H1 (cell line): ENCODE data around the gene XKR8. TPM values are rescaled to one million over a fixed set of nuclear protein-coding genes. Genes with fewer than 3 reads are reported as not detected.

Experiments
- CBX8 ChIP-seq: fragments of 300-800, 300-1000 bp; sonication (generic); IDR thresholded peaks from 2 replicates; pipeline ENCODE4 v1.7.1; 2016; ENCODE audit warnings: low read depth, low read length, borderline replicate concordance
- CEBPB ChIP-seq: IDR thresholded peaks from 2 replicates; pipeline ENCODE4 v1.6.1; 2012; ENCODE audit warnings: low read depth, low read length
- EGR1 ChIP-seq: IDR thresholded peaks from 2 replicates; pipeline ENCODE4 v1.6.1; 2011; ENCODE audit warnings: low read depth, low read length, borderline replicate concordance
- EZH2 ChIP-seq: fragments of 200-600 bp; sonication (generic); IDR thresholded peaks from 2 replicates; pipeline ENCODE4 v1.7.1; 2012; ENCODE audit warnings: low read depth, mild to moderate bottlenecking, moderate library complexity, low read length, inconsistent platforms; ENCODE audit not compliant: severe bottlenecking
- GTF2F1 ChIP-seq: IDR thresholded peaks from 2 replicates; pipeline ENCODE4 v1.6.1; 2012; ENCODE audit warnings: low read depth, low read length, improper control_type of control experiment, borderline replicate concordance
- KDM1A ChIP-seq: fragments of 200-600, 300-600 bp; sonication (generic); IDR thresholded peaks from 2 replicates; pipeline ENCODE4 v1.7.1; 2016; ENCODE audit warnings: mild to moderate bottlenecking, low read length, borderline replicate concordance
- MAFK ChIP-seq: IDR thresholded peaks from 2 replicates; pipeline ENCODE4 v1.6.1; 2012; ENCODE audit warnings: low read depth, mild to moderate bottlenecking, improper control_type of control experiment, low read length
- RFX5 ChIP-seq: IDR thresholded peaks from 2 replicates; pipeline ENCODE4 v1.6.1; 2011; ENCODE audit warnings: low read depth, low read length, improper control_type of control experiment, borderline replicate concordance
- TEAD4 ChIP-seq: IDR thresholded peaks from 2 replicates; pipeline ENCODE4 v1.6.1; 2012; ENCODE audit warnings: low read depth, low read length, inconsistent platforms, mixed read lengths
- polyA plus RNA-seq, 7 experiments: library from polyadenylated mRNA; depleted of rRNA in 3 of 7; stranded (reverse) in 5 of 7; unstranded in 2 of 7; fragments of >200 nt in 5 of 7; fragments of 200-250 nt in 2 of 7; gene quantifications; 1 replicate in 5 of 7; 2 replicates in 1 of 7; 4 replicates in 1 of 7; pipeline versions ENCODE4 v1.2.1 to v1.2.3, GENCODE V29; 2011 to 2013; ENCODE audit warnings: missing spikeins in 2 of 7, mixed read lengths in 2 of 7
- total RNA-seq: library from RNA; stranded (reverse); fragmentation: NEBNext Ultra II Directional; extraction: Animal tissue kit (Norgen Biotek cat#: 25700); gene quantifications from 2 replicates; pipeline ENCODE4 v1.2.1, GENCODE V29; 2021
- TF ChIP-seq, protein P1 (sequence below): fragments of 300-600 bp; sonication (generic); IDR thresholded peaks from 2 replicates; pipeline ENCODE4 v1.7.1; 2012; ENCODE audit warnings: low read length, moderate library complexity, mild to moderate bottlenecking, inconsistent platforms; ENCODE audit not compliant: insufficient replicate concordance
- TF ChIP-seq, protein P2 (sequence below): IDR thresholded peaks from 2 replicates; pipeline ENCODE4 v1.6.1; 2011; ENCODE audit warnings: low read depth, mild to moderate bottlenecking, low read length; ENCODE audit not compliant: insufficient read depth

Gene XKR8
- total and polyA plus RNA-seq, 2 of the 8 experiments (the other 6 are each of a cell fraction or from before 2014, with no cell fraction given), result 14.2 to 16.3 TPM

DNA sequence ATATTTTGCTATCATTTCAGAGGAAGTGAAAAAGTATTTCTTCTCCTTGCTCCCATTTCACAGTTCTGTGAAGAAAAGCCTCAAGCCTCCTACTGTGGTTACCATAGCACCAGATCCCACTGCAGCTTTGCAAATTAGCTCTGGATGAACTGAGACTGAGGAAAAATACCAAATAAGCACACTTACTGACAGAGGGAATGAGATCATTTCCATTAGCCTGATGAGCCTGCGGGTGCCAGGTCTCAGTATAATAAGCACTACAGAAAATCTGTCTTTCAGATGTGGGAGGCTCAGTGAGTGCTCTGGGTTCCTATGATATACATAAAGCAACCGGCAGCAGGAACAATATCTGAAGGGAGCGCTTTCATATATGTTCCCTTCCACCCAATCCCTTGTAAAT is 21.4 kb downstream of the XKR8 start (continued):
- TF ChIP-seq, protein P1, sequence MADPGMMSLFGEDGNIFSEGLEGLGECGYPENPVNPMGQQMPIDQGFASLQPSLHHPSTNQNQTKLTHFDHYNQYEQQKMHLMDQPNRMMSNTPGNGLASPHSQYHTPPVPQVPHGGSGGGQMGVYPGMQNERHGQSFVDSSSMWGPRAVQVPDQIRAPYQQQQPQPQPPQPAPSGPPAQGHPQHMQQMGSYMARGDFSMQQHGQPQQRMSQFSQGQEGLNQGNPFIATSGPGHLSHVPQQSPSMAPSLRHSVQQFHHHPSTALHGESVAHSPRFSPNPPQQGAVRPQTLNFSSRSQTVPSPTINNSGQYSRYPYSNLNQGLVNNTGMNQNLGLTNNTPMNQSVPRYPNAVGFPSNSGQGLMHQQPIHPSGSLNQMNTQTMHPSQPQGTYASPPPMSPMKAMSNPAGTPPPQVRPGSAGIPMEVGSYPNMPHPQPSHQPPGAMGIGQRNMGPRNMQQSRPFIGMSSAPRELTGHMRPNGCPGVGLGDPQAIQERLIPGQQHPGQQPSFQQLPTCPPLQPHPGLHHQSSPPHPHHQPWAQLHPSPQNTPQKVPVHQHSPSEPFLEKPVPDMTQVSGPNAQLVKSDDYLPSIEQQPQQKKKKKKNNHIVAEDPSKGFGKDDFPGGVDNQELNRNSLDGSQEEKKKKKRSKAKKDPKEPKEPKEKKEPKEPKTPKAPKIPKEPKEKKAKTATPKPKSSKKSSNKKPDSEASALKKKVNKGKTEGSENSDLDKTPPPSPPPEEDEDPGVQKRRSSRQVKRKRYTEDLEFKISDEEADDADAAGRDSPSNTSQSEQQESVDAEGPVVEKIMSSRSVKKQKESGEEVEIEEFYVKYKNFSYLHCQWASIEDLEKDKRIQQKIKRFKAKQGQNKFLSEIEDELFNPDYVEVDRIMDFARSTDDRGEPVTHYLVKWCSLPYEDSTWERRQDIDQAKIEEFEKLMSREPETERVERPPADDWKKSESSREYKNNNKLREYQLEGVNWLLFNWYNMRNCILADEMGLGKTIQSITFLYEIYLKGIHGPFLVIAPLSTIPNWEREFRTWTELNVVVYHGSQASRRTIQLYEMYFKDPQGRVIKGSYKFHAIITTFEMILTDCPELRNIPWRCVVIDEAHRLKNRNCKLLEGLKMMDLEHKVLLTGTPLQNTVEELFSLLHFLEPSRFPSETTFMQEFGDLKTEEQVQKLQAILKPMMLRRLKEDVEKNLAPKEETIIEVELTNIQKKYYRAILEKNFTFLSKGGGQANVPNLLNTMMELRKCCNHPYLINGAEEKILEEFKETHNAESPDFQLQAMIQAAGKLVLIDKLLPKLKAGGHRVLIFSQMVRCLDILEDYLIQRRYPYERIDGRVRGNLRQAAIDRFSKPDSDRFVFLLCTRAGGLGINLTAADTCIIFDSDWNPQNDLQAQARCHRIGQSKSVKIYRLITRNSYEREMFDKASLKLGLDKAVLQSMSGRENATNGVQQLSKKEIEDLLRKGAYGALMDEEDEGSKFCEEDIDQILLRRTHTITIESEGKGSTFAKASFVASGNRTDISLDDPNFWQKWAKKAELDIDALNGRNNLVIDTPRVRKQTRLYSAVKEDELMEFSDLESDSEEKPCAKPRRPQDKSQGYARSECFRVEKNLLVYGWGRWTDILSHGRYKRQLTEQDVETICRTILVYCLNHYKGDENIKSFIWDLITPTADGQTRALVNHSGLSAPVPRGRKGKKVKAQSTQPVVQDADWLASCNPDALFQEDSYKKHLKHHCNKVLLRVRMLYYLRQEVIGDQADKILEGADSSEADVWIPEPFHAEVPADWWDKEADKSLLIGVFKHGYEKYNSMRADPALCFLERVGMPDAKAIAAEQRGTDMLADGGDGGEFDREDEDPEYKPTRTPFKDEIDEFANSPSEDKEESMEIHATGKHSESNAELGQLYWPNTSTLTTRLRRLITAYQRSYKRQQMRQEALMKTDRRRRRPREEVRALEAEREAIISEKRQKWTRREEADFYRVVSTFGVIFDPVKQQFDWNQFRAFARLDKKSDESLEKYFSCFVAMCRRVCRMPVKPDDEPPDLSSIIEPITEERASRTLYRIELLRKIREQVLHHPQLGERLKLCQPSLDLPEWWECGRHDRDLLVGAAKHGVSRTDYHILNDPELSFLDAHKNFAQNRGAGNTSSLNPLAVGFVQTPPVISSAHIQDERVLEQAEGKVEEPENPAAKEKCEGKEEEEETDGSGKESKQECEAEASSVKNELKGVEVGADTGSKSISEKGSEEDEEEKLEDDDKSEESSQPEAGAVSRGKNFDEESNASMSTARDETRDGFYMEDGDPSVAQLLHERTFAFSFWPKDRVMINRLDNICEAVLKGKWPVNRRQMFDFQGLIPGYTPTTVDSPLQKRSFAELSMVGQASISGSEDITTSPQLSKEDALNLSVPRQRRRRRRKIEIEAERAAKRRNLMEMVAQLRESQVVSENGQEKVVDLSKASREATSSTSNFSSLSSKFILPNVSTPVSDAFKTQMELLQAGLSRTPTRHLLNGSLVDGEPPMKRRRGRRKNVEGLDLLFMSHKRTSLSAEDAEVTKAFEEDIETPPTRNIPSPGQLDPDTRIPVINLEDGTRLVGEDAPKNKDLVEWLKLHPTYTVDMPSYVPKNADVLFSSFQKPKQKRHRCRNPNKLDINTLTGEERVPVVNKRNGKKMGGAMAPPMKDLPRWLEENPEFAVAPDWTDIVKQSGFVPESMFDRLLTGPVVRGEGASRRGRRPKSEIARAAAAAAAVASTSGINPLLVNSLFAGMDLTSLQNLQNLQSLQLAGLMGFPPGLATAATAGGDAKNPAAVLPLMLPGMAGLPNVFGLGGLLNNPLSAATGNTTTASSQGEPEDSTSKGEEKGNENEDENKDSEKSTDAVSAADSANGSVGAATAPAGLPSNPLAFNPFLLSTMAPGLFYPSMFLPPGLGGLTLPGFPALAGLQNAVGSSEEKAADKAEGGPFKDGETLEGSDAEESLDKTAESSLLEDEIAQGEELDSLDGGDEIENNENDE, result no peak
- no peak for TF ChIP-seq EZH2
- TF ChIP-seq, protein P2, sequence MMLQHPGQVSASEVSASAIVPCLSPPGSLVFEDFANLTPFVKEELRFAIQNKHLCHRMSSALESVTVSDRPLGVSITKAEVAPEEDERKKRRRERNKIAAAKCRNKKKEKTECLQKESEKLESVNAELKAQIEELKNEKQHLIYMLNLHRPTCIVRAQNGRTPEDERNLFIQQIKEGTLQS, result no peak
- TF ChIP-seq TEAD4, result no peak
- TF ChIP-seq GTF2F1, result no peak
- TF ChIP-seq EGR1, result no peak
- no peak for TF ChIP-seq KDM1A
- TF ChIP-seq MAFK, result no peak
- TF ChIP-seq CEBPB, result no peak
- no peak for TF ChIP-seq CBX8
- no peak for TF ChIP-seq RFX5
